ENCODE results near the gene CSNK1G1.

CSNK1G1 gene

DNA sequence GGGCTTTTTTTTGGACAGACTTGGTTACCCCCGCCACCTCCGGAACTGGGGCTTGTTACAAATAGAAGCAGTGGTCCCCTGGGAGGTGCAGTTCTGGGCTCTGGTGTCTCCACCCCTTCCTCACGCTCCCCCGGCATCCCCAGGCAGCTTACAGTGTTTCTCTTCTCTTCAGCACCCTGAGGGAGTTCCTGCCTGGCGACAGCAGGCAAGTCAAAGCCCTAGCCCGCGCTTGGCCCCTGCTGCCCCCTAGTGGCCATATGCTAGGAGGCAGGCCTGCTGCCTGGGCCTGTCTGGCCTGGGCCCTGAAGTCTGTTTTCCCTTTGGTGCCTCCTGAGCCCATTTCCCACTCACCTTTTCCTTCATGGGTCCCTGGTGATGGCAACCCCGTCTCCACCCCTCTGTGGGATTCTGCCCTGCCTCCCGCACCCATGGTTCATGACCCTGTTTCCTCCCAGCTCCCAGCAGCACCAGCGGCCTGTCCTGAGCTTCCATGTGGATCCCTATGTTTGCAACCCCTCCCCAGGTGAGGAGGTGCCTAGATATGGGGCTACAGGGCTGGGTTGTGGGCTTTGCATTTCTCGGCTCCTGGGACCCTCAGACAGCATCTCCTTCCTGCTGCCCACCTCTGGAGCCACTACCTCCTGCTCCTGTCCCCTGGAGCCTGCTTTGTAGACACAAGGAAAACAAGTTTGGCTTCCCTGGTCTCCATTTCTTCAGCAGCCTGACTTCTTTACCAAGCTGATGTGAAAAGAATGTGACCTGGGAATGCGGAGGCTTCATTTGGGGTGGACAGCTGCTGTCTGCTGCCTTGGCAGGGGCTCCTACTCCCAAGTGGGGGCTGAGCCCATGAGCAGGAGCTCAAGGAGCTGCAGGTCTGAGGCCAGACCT lies 202.2 kb downstream of the CSNK1G1 start:
- peak; percentile 87 for DNase-seq (ENCODE audit: low read depth)

DNA sequence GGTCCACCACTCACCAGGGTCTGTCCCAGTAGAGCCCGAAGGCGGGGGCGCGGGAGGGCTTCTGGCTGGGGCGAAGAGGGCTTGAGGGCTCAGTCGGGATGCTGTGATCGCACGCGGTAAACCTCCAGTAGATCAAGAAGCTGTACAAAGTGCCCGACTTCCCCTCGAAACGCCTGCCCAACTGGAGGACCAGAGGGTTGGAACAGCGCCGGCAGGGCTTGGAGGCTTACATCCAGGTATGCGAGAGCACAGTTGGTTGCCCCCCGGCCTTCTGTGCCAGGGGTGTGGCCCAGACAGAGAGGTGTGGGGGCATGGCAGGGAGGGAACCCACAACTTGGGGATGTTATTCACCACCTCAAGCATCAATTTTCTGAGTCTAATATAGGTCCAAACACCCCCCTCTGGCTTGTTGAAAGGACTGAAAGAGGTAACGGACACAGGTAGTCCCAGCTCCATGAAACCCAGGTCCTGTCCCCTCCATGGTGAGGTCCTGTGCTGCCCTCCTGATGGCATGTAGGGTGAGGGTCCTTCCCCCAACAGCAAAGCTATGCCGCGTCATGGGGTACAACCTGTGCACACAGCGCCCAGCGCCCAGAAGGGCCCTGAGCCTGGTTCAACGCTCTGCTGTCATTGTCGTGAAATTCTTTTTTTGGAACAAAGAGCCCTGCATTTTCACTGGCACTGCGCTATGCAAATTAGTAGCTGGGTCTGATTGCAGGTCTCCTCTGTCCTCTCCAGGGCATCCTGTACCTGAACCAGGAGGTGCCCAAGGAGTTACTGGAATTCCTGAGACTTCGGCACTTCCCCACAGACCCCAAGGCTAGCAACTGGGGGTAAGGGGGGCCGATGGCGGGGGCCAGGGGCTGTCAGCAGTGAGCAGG lies 203.2 kb downstream of the CSNK1G1 start:
- no peak for DNase-seq (ENCODE audit: low read depth)

DNA sequence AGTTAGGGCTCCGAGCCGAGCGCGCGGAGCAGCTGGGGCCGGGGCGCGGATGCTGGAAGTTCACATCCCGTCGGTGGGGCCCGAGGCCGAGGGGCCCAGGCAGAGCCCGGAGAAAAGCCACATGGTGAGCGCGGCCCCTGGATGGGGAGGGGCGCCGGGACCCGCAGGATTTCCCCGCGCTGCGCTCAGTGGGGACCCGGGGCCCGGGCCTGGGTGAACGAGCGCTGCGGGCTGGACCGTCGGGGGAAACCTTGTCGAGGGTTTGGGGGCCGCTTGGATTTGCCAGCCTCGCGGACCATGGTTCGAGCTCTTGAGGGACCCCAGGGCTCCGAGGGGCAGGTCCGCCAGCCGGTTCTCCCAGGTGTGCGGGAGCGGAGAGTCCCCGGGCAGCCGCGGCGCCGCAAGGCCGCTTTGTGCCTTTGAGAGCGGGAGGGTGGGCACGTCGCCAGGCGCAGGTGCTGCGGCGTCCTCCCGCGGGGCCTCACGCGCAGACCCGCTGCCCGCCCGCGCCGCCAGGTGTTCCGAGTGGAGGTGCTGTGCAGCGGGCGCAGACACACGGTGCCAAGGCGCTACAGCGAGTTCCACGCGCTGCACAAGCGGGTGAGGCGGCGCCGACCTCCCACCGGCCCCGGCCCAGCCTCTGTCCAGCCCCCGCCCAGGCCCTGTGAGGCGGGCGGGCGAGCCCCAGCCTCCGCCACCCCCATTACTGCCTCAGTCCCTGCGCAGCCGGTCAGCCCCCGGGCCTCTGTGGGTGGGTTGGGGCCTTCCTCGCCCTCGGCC lies 204.1 kb downstream of the CSNK1G1 start, which contains the start of gene SNX22:
SNX22 (plus strand) TSS at position 5 of the 780 bp plus-strand sequence; CDS start at position 50, 45 bp downstream.
- no peak for DNase-seq (ENCODE audit: low read depth)

DNA sequence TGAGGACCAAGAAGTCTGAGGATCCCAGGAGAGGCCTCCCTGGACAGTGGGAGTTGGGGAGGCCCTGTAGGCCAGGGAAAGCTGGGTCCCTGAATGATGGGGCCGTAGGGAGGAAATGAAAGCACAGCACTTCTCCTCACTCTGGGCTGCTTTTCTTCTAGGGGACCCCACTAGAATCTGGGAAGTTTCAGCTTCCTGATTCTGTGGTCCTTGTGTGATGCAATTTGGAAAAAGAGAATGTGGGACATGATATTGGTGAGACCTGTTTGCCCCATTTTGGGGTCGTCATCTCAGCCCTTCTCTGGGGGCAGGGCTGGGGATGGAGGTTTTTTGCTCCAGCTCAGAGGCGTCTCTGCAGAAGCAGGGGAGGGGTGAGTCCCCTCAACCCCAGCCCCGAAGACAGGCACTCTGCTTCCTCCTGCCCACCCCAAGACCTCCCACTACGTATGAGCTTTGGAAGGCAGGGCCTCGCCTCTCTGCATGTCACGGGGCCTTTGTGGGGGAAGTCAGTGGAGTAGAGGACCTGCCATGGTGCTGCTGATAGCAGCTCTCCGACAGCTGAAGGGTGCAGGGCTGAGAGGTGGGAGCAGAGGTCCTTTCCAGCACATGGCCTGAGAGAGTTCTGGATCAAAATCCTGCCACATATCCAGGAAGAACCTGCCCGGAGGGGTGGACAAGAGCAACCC lies 205.9 kb downstream of the CSNK1G1 start:
- DNase-seq (ENCODE audit: low read depth), result no peak

DNA sequence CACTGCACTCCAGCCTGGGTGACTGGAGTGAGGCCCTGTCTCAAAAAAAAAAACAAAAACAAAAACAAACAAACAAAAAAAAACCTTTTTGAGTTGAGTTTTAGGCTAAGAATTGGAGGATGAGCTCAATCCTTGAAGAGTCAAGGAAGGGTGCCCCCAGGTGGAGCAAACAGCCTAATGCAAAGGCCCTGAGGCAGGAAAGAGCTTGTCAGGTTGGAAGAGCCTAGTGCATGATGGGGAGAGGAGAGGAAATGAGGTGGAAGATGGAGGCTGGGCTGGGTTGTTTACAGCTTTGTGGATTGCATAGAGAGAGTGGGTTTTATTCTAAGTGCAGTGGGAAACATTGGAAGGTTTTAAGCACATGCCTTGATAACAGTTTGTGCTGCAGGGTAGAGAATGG lies 206.5 kb downstream of the CSNK1G1 start:
- no peak for DNase-seq (ENCODE audit: low read depth)

DNA sequence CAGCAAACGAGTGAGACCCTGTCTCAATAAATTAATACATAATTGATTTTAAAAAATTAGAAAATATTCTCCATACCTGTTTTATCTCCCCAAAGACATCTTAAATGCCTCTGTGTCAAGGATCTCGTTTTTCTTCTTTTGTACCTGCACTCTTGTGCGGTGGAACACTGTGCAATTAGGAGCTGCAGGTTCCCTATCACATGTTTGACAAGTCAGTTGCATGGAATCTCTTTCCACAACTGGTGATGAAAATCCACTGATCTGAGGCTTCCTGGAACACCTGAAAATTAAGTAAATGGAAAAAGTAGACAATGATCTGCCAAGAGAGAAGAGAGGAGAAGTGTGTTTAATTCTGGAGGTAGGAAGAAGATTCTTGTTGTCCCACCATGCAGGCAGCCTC lies 207.4 kb downstream of the CSNK1G1 start:
- DNase-seq (ENCODE audit: low read depth), result no peak

DNA sequence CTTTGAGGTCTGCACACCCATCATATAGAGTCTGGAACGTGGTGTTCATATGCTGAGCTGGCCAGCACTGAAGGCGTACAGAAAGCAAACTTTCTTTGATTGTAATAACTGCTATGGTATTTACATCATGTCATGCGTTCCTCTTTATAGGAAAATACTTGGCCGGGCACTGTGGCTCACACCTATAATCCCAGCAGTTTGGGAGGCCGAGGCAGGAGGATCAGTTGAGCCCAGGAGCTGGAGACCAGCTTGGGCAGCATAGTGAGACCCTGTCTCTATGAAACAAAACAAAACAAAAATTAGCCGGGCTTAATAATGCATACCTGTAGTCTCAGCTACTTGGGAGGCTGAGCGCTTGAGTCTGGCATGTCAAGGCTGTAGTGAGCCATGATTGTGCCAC lies 207.8 kb downstream of the CSNK1G1 start:
- no peak for DNase-seq (ENCODE audit: low read depth)

DNA sequence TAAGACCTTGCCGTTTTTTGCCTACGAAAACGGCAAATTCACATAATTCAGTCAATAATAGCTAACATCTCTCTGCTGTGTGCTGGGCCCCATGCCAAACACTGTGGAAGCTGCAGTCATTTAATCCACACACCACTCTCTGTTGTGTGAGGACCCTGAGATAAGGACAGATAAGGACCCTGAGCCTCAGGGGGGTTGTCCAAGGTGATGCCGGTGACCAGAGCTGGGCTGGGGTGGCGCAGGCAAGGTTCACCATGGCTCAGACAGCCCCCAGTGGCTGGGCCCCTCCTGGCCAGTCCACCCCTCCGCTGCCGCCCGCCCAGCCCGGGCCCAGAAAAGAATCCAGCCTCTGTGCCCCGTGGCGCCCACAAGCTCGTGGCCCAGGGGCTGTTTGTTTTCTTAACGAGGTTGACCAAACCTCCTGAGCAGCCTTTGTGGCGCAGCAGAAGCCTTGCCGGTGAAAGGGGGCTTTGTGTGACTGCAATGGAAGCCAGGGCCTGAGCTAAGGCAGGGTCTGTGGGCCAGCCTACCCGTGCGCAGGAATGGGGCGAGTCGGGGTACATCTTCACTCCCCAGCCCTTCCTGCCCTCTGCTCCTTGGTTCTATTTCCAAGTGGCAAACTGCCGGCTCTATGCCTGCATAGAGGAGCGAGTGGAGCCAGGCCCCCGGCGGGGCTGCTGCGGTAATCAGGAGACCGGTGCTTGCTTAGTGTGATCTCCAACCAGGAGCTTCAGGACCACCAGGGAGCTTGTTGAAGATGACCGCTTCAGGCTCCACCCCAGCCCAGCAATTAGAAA lies 208.9 kb downstream of the CSNK1G1 start:
- no peak for DNase-seq (ENCODE audit: low read depth)

DNA sequence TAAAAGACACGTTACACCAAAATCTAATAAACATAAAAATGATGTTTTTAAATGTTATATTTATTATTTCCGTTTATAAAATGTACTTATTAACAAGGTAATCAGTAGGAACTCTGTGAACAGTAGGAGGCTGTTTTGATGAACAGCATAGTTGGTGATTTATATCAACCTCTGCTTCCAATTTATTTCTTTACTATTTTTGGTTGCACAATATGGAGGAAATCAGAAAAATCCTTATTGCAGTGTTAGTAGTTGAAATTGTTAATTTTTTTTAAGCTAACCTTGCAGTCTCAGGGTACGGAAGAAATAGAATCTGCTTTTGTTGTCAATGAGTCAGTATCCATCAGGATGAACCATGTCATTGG lies 209.5 kb downstream of the CSNK1G1 start:
- no peak for DNase-seq (ENCODE audit: low read depth)

DNA sequence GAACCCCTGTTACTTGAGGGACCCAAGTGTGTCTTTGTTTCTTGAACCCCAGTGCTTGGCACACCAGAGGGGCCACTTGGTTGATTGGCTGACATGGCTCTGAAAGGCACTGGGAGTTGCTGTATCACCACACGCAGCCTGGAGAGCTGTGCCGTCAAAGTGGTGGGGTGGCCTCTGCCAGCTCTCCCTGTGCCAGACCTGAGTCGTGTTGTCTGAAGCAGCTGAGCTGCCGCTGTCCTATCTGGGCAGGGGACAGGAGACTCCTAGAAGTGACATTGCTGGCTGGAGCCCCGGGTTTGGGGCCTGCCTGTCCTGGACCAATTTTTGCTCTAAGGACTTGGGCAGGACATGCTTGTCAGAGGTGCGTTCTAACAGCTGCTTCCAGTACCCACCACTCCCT lies 209.9 kb downstream of the CSNK1G1 start:
- no peak for DNase-seq (ENCODE audit: low read depth)

DNA sequence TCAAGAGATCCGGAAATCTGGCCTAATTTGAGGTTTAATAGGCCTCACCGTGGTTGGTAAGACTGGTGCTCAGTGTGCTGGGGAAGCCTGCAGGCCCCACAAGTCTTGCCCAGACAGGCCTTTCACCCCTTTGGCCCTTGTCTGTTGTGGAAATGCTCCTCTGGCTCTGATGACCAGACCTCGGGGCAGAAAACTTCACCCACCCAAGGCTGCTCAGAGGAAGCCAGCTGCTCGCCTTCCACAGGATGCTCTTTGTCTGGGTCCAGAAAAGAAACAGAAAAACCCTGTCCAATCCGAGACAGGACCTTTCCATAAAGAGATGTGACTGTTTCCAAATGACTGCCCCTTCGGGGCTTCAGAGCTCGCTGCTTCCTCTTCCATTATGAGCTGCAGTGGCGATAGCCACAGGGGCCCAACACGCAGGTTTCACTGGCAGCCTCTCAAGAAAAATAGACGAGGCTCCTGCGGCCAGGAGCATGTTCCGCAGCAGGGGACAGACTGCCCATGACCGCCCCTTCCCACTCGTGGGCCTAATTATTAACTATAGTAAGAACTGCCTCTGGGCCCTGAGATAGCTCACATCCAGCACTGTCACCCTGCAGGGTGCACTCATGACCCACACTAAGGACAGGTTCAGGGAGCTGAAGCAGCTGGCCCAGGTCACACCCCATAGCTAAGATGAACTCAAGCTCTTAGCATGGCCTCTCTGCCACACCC lies 211.2 kb downstream of the CSNK1G1 start:
- DNase-seq (ENCODE audit: low read depth), result no peak

DNA sequence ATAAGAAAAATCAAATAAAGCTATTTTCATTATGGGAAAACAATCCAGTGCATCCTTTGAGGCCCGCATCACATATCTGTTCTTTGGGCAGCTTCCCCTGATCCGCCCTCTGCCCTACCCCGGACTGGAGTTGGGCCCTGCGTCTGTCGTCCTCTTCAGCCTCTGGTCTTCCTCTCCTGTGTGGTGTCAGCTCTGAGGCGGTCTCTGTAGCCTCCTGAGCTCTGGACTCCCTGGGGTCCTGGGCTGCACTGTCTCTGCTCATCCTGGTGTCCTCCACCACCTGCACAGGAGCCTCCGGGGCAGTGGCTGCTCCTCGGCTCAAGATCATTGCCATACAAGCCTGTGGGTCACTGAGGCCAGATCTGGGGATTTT lies 211.8 kb downstream of the CSNK1G1 start:
- DNase-seq (ENCODE audit: low read depth), result no peak

DNA sequence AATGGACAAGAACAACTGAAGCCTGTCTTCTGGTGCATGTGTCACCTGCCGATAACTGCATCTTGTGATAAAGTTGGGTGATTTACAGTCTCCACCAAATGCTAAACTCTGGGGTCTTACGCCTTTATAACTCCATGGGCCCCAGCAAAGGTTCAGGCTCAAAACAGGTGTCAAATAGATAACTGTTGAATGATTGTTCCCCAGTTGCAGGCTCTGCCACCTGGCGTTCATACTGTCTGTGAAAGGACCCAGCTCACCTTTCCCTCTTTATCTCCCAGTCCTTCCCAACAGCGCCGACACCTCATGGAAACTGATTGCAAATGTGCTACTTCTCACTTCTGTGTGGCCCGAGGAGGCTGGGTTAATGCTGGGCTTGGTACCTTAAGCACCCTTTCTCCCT lies 212.7 kb downstream of the CSNK1G1 start:
- DNase-seq (ENCODE audit: low read depth), result no peak

DNA sequence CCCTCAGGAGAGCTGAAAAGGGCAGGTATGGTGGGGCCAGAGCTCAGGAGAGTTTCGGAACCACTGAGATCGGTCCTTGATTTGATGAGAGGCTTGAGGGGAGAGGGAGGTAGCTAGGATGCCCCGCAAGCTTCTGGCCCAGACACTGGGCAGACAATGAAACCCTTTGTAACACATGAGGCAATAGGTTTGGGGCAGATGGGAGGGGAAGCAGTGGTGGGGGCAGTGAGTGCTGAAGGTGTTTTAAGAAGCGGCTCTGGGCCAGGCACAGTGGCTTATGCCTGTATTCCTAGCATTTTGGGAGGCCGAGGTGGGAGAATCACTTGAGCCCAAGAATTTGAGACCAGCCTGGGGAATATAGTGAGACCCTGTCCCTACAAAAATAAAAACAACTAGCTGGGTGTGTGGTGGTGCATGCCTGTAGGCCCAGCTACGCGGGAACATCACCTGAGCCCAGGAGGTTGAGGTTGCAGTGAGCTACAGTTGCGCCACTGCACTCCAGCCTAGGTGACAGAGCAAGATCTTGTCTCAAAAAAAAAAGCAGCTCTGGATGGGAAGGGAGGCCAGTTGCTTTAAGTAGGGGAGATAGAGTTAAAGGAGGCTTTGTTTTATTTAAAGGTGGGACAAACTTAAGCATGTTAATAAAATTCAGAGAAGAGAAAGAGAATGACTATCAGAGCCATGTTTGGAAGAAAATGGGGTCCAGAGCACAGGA lies 214.0 kb downstream of the CSNK1G1 start:
- no peak for DNase-seq (ENCODE audit: low read depth)

DNA sequence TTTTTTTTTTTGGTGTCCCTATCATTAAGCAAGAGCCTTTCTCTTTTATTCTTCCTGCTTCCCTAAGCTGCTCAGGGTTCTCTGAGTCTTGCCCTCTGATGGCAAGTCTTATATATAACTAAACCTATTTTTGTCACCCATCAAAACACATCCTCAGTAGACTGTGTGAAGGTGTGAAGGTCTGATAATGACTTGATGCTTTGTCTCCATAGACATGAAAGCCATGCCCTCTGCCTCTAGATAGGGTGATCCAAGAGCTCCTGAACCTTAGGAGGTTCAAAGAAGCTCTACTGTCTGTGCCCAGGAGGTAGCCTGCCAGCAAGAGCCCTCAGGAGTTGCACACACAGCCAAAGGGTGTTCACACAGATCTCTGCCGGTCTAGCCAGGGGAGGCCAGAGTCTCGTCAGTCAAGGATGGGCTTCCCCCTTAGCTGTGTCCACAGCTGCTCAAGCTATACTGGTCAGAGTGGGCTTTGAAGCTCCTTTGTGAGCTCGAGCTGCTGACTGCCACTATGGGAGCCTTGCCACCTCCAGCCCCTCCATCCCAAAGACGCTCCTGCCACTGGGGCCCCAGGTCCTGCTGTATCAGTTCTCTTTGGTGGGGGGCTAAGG lies 217.5 kb downstream of the CSNK1G1 start:
- DNase-seq (ENCODE audit: low read depth), result no peak

DNA sequence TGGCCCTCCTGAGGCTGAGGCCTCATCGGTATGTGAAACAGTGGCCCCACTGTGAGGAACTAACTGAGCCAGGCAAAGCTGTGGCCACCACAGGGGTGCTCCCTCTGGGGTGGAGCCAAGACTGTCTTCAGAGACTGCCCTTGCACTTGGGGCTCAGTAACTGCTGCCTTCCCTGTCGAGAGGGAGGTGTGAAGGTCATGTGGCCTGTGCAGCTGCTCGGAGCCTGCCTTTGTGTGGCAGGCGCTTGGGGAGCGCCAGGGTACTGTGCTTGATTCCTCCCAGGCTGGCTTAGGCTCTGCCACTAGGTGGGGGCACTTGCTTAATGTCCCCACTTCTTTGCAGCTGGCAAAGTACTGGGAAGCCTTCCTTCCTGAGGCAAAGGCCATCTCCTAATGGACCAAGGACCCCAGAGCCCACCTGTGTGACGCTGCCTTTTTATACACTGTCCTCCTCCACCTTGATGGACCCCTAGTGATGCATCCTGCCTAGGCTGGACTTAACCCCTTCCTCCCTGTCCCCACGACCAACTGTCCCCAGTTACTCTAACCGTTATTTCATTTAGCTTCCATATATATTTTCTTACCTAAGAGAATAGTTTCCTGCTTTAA lies 218.6 kb downstream of the CSNK1G1 start:
- no peak for DNase-seq (ENCODE audit: low read depth)

DNA sequence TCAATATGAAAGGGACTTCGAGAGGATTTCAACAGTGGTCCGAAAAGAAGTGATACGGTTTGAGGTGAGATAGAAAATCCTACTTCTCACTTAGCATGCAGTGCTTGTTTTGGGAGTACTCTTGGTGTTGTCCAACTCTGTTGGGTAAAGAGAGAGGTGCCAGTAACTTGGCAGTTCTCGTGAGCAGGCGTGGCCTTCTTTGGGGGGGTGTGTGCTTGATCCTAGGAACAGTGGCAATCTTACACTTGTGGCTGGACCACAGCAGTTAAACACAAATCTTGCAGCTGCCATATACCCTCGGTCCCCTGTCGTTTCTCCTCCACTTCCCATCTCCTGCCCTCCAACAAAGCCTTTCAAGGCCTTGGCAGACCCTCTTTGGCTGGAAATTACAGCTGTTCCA lies 219.6 kb downstream of the CSNK1G1 start:
- DNase-seq (ENCODE audit: low read depth), result no peak

DNA sequence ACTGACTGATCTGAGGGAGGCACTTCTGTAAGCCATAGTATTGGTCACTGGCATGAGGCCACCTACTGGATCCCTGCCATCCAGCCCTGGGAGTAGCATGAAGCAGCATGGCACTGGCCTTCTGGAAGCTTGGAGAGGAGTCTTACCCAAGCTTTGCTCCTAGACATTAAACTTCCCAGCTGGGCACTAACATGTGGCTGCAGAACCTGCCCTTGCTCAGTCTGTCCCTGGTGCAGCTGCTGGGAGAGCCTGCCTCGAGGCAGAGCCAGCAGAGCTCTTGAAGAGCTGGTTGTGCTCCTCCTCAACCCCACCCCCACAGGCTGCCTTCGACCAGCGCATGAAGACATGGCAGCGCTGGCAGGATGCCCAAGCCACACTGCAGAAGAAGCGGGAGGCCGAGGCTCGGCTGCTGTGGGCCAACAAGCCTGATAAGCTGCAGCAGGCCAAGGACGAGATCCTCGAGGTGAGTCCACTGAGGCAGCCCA lies 221.6 kb downstream of the CSNK1G1 start:
- no peak for DNase-seq (ENCODE audit: low read depth)

Measured in activated T-cell treated with anti-CD3 and anti-CD28 coated beads for 48 hours (primary cell).